ENCODE results near the gene MESD. TPM values are rescaled to one million over a fixed set of nuclear protein-coding genes. Genes with fewer than 3 reads are reported as not detected.

The MESD gene
- total RNA-seq, 3 donors from 2014 or later (not counting 1 experiment from before 2014, with no cell fraction given), result 14.7 to 26.0 (median 24.5) TPM

GRCh38 chr15:80942266-80942665 lies 47.4 kb downstream of the MESD start:
- no peak for ATAC-seq
- Mint-ChIP-seq H3K9me3 (no peaks in the 10 kb centered on the region), H3K27ac (no peak overlapping the region), H3K27me3 (ENCODE audit: low read depth in 2 of 2) (no peaks in the 10 kb centered on the region), H3K36me3 (no peaks in the 10 kb centered on the region), H3K4me3 (no peak overlapping the region), H3K4me1 (no peaks in the 10 kb centered on the region)
- WGBS (ENCODE audit: insufficient coverage), result 90% methylated on average over 6 of the region's 7 CpGs
- Histone ChIP-seq H3K4me1 (ENCODE audit: control insufficient read depth, insufficient read depth, low read length) (no peaks in the 10 kb centered on the region), H3K27me3 (ENCODE audit: control insufficient read depth, insufficient read depth, low read length) (no peaks in the 10 kb centered on the region), H3K9me3 (ENCODE audit: control insufficient read depth, insufficient read depth, low read length) (no peaks in the 10 kb centered on the region), H3K4me3 (ENCODE audit: low read length) (no peak overlapping the region), H3K36me3 (ENCODE audit: control insufficient read depth, insufficient read depth, low read length) (peaks cover 16% of the 10 kb centered on the region), H3K27ac (ENCODE audit: low read length) (no peak overlapping the region)
- DNase-seq, result no peak
- TF ChIP-seq CTCF (IDR thresholded peaks at IDR 0.05), result no peak
- intact Hi-C loops (cut with micrococcal nuclease), result no loop called here

GRCh38 chr15:80940851-80941250 lies 48.8 kb downstream of the MESD start:
- Mint-ChIP-seq H3K27me3 (ENCODE audit: low read depth in 2 of 2) (no peaks in the 10 kb centered on the region), H3K9me3 (no peaks in the 10 kb centered on the region), H3K4me3 (no peak overlapping the region), H3K27ac (peak overlapping the region in 1 of 2 donors; percentile 33), H3K4me1 (peaks cover 0 to 8% of the 10 kb centered on the region in 2 donors), H3K36me3 (no peaks in the 10 kb centered on the region)
- no peak for TF ChIP-seq CTCF (IDR thresholded peaks at IDR 0.05)
- DNase-seq (no peak), ATAC-seq (no peak)
- Histone ChIP-seq H3K27ac (ENCODE audit: low read length) (no peak overlapping the region), H3K36me3 (ENCODE audit: control insufficient read depth, insufficient read depth, low read length) (peaks cover 9% of the 10 kb centered on the region), H3K27me3 (ENCODE audit: control insufficient read depth, insufficient read depth, low read length) (no peaks in the 10 kb centered on the region), H3K4me3 (ENCODE audit: low read length) (no peak overlapping the region), H3K4me1 (ENCODE audit: control insufficient read depth, insufficient read depth, low read length) (no peaks in the 10 kb centered on the region), H3K9me3 (ENCODE audit: control insufficient read depth, insufficient read depth, low read length) (no peaks in the 10 kb centered on the region)
- intact Hi-C loops (cut with micrococcal nuclease), result no loop called here
- WGBS (ENCODE audit: insufficient coverage), result 95% methylated on average over 6 of the region's 6 CpGs

- Histone ChIP-seq H3K27ac (ENCODE audit: low read length) (no peak overlapping the region), H3K4me3 (ENCODE audit: low read length) (no peak overlapping the region), H3K9me3 (ENCODE audit: control insufficient read depth, insufficient read depth, low read length) (no peaks in the 10 kb centered on the region), H3K27me3 (ENCODE audit: control insufficient read depth, insufficient read depth, low read length) (no peaks in the 10 kb centered on the region), H3K36me3 (ENCODE audit: control insufficient read depth, insufficient read depth, low read length) (peaks cover 9% of the 10 kb centered on the region), H3K4me1 (ENCODE audit: control insufficient read depth, insufficient read depth, low read length) (no peaks in the 10 kb centered on the region)
- Mint-ChIP-seq H3K27ac (peak overlapping the region in 1 of 2 donors; percentile 33), H3K4me3 (no peak overlapping the region), H3K27me3 (ENCODE audit: low read depth in 2 of 2) (no peaks in the 10 kb centered on the region), H3K4me1 (peaks cover 2 to 9% of the 10 kb centered on the region in 2 donors), H3K9me3 (no peaks in the 10 kb centered on the region), H3K36me3 (no peaks in the 10 kb centered on the region)
- 95% methylated on average over 4 of the region's 4 CpGs for WGBS (ENCODE audit: insufficient coverage)
- intact Hi-C loops (cut with micrococcal nuclease), result no loop called here
- ATAC-seq, result no peak
- no peak for DNase-seq
- no peak for TF ChIP-seq CTCF (IDR thresholded peaks at IDR 0.05)
Observed at GRCh38 chr15:80940331-80940730, 49.3 kb downstream of the MESD start.

- ATAC-seq (no peak), DNase-seq (no peak)
- Histone ChIP-seq H3K9me3 (ENCODE audit: control insufficient read depth, insufficient read depth, low read length) (no peaks in the 10 kb centered on the region), H3K4me3 (ENCODE audit: low read length) (no peak overlapping the region), H3K27ac (ENCODE audit: low read length) (no peak overlapping the region), H3K36me3 (ENCODE audit: control insufficient read depth, insufficient read depth, low read length) (peaks cover 7% of the 10 kb centered on the region), H3K4me1 (ENCODE audit: control insufficient read depth, insufficient read depth, low read length) (no peaks in the 10 kb centered on the region), H3K27me3 (ENCODE audit: control insufficient read depth, insufficient read depth, low read length) (no peaks in the 10 kb centered on the region)
- no peaks in the 10 kb centered on the region for H3K27me3 Mint-ChIP-seq (ENCODE audit: low read depth in 2 of 2)
- no peak for TF ChIP-seq CTCF (IDR thresholded peaks at IDR 0.05)
- H3K4me3 Mint-ChIP-seq, result no peak overlapping the region
- H3K27ac Mint-ChIP-seq, result no peak overlapping the region
- no peaks in the 10 kb centered on the region for H3K36me3 Mint-ChIP-seq
- peaks cover 13 to 20% of the 10 kb centered on the region in 2 donors for H3K4me1 Mint-ChIP-seq
- WGBS (ENCODE audit: insufficient coverage), result 100% methylated on average over 2 of the region's 3 CpGs
- H3K9me3 Mint-ChIP-seq, result no peaks in the 10 kb centered on the region
- intact Hi-C loops (cut with micrococcal nuclease), result no loop called here
Observed at GRCh38 chr15:80939216-80939615, 50.4 kb downstream of the MESD start.

All from natural killer cell (primary cell).